NCI-H1092 (cell line): ENCODE results near the gene APOL4.
A peak's percentile ranks its signal among the peaks of the same experiment; 100 is the strongest.
"Not testable (repeated sequence)": the region's sequence is repeated elsewhere in the genome, so short reads cannot be mapped to it uniquely, and the experiment has no call there.

Experiments
- DNase-seq: peaks from one replicate; lab custom pipeline; 2025; lab: John Stamatoyannopoulos, UW

The APOL4 gene

GRCh38 chr22:36153501-36154422 is 47.8 kb downstream of the APOL4 start:
- DNase-seq, result no peak

GRCh38 chr22:36152821-36153220 is 48.8 kb downstream of the APOL4 start:
- not testable (repeated sequence) for DNase-seq

- DNase-seq, result no peak
Observed at GRCh38 chr22:36152088-36152487, 49.5 kb downstream of the APOL4 start.

GRCh38 chr22:36151006-36151595 is 50.5 kb downstream of the APOL4 start:
- DNase-seq, result no peak

- no peak for DNase-seq
Observed at GRCh38 chr22:36149441-36149840, 52.2 kb downstream of the APOL4 start.

GRCh38 chr22:36148411-36148810 is 53.2 kb downstream of the APOL4 start:
- DNase-seq, result no peak

- DNase-seq, result no peak
Observed at GRCh38 chr22:36147196-36147791, 54.3 kb downstream of the APOL4 start.

GRCh38 chr22:36145881-36146280 is 55.7 kb downstream of the APOL4 start:
- DNase-seq, result no peak

- DNase-seq, result peak; percentile 32
Observed at GRCh38 chr22:36144886-36145541, 56.6 kb downstream of the APOL4 start.

- DNase-seq, result no peak
Observed at GRCh38 chr22:36143956-36144355, 57.7 kb downstream of the APOL4 start.

GRCh38 chr22:36143066-36143815 is 58.4 kb downstream of the APOL4 start:
- DNase-seq, result no peak

GRCh38 chr22:36141481-36141880 is 60.1 kb downstream of the APOL4 start:
- DNase-seq, result no peak
